ENCODE data around the gene MAN1C1.
A peak's percentile ranks its signal among the peaks of the same experiment; 100 is the strongest.

The MAN1C1 gene

DNA sequence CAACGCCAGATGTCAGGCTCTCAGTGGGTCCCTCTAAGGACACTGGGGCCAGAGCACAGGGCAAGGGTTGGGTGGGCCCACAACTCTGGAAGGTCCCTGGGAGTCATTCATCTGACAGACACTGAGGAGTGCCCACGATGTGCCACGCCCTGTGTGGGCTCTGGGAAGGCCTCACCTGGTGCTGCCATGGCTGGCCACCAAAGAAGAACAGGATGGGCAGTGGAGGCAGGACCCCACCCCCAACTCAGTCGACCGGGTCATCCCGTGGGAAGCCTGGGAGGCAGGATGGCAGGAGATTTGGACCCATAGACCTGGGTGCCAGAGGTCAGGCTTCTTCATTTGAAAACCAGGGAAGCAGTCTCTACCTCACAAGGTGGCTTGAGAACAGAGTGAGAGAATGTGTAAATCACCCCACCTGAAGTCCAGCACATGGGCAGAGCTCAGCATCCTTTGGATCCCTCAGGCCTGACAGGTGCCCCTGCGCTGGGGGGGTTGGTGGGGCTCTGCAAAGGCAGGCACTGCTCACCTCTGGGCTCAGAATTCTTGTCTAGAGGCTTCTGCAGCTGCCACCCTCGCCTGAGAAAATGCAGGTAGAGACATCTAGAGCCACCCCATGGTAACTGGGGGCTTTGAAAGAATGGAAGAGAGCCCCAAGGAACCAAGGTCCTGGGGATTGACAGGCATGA, 182.2 kb downstream of the MAN1C1 start:
- H3K4me3 ChIP-seq (ENCODE audit: low read length) = no peak overlapping the region
- H3K27ac ChIP-seq (ENCODE audit: low read length) = no peak overlapping the region
- H3K27me3 ChIP-seq (ENCODE audit: insufficient read depth, low read length) = peaks cover 11% of the 10 kb centered on the region

DNA sequence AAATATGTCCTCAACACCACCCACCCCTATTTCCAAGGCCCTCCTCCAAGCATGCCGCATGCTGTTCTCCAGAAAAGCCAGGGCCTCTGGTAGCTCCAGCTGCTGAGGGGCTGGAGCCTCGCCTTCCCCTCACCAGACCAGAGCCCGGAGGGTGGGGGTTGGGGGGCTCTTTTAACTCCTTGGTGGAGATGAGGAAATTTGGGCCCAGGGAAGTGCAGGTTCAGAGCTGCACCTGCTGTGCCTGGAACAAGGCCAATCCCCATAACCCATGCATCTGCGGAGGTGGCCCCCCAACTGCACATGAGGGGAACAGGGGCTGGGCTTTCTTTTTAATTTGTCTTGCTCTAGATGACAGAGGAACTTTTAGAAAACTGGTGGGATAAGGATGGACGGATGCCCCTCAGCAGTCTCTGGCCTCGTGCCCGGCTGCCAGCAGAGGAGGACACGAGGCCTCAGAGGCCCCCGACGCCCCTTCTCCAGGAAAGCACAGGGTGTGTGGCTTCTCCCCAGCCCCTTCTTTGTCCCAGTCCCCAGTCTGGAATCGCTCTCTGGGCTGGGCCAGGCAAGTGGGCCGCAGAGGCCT, 182.9 kb downstream of the MAN1C1 start:
- Histone ChIP-seq H3K36me3 (ENCODE audit: insufficient read depth, low read depth, low read length) (no peaks in the 10 kb centered on the region), H3K9me3 (ENCODE audit: insufficient read depth, low read depth, low read length) (no peaks in the 10 kb centered on the region), H3K27ac (ENCODE audit: low read length) (no peak overlapping the region), H3K9ac (ENCODE audit: low read depth, low read length) (peak overlapping the region; percentile 73; the same call in 1 of the 2 replicates), H3K4me1 (ENCODE audit: insufficient read depth, low read length) (no peaks in the 10 kb centered on the region), H3K4me3 (ENCODE audit: low read length) (peak overlapping the region; percentile 63; the same call in 1 of the 2 replicates), H3K27me3 (ENCODE audit: insufficient read depth, low read length) (peaks cover 11% of the 10 kb centered on the region)

More for the DNA sequence above, 182.2 kb downstream of the MAN1C1 start:
- Histone ChIP-seq H3K9me3 (ENCODE audit: insufficient read depth, low read depth, low read length) (no peaks in the 10 kb centered on the region), H3K4me1 (ENCODE audit: insufficient read depth, low read length) (no peaks in the 10 kb centered on the region), H3K9ac (ENCODE audit: low read depth, low read length) (no peak overlapping the region), H3K36me3 (ENCODE audit: insufficient read depth, low read depth, low read length) (no peaks in the 10 kb centered on the region)

GRCh38 chr1:25799935-25800702, 183.5 kb downstream of the MAN1C1 start, which contains the start of gene SELENON:
Gene SELENON (plus strand): TSS chr1:25800193. CDS start chr1:25800231, 38 bp downstream.
- Histone ChIP-seq H3K36me3 (ENCODE audit: insufficient read depth, low read depth, low read length) (peaks cover 2% of the 10 kb centered on the region), H3K4me3 (ENCODE audit: low read length) (peak within 1 kb of the TSS; percentile 85), H3K4me1 (ENCODE audit: insufficient read depth, low read length) (no peaks in the 10 kb centered on the region), H3K9ac (ENCODE audit: low read depth, low read length) (peak within 1 kb of the TSS; percentile 81), H3K27ac (ENCODE audit: low read length) (no peak within 1 kb of the TSS), H3K9me3 (ENCODE audit: insufficient read depth, low read depth, low read length) (no peaks in the 10 kb centered on the region), H3K27me3 (ENCODE audit: insufficient read depth, low read length) (peaks cover 11% of the 10 kb centered on the region)

- peak overlapping the region; percentile 81 for H3K9ac ChIP-seq (ENCODE audit: low read depth, low read length)
- H3K4me1 ChIP-seq (ENCODE audit: insufficient read depth, low read length) = no peaks in the 10 kb centered on the region
- H3K27ac ChIP-seq (ENCODE audit: low read length) = no peak overlapping the region
Measured at GRCh38 chr1:25800703-25801377, 184.2 kb downstream of the MAN1C1 start.

DNA sequence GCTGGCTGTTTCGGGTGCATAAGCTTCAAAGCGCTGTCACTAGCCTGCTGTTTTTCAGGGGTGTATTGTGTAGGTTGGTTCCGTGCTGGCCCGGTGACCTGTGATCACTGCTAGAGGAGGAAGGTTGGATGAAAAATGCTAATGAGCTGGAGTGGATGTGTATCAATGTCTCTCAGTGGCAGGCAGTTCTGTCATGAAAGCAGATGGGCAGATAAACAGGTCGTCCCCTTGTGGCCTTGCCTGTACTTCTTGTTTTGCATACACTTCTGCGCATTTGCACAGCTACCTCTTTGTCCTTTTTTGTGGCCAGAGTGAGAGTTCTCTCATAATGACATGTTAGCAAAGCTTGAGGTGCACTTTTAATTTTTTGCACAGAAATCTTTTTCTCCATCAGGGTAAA, 186.3 kb downstream of the MAN1C1 start:
- H3K4me1 ChIP-seq (ENCODE audit: insufficient read depth, low read length) = no peaks in the 10 kb centered on the region
- H3K4me3 ChIP-seq (ENCODE audit: low read length) = no peak overlapping the region
- H3K9me3 ChIP-seq (ENCODE audit: insufficient read depth, low read depth, low read length) = no peaks in the 10 kb centered on the region
- H3K36me3 ChIP-seq (ENCODE audit: insufficient read depth, low read depth, low read length) = peaks cover 24% of the 10 kb centered on the region
- H3K27me3 ChIP-seq (ENCODE audit: insufficient read depth, low read length) = peaks cover 11% of the 10 kb centered on the region
- H3K27ac ChIP-seq (ENCODE audit: low read length) = no peak overlapping the region
- H3K9ac ChIP-seq (ENCODE audit: low read depth, low read length) = no peak overlapping the region

More at GRCh38 chr1:25800703-25801377, 184.2 kb downstream of the MAN1C1 start:
- Histone ChIP-seq H3K27me3 (ENCODE audit: insufficient read depth, low read length) (peaks cover 11% of the 10 kb centered on the region), H3K4me3 (ENCODE audit: low read length) (peak overlapping the region; percentile 85), H3K9me3 (ENCODE audit: insufficient read depth, low read depth, low read length) (no peaks in the 10 kb centered on the region), H3K36me3 (ENCODE audit: insufficient read depth, low read depth, low read length) (peaks cover 9% of the 10 kb centered on the region)

DNA sequence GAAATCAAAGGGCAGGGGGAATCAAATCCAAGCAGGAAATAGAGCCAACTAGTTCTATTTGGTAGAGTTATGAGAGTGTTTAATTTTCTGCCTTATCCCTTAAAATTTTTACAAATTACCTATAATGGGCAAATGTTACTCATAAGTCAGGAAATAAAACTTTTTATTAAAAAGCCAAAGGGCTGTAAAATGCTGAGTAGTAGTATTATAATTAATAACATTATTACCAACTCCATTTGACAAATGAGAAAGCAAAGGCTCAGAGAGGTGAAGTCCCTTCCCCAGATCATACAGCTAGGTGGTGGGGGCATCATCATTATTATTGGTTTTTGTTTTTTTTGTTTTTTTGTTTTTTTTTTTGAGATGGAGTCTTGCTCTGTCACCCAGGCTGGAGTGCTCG, 186.8 kb downstream of the MAN1C1 start:
- Histone ChIP-seq H3K9me3 (ENCODE audit: insufficient read depth, low read depth, low read length) (no peaks in the 10 kb centered on the region), H3K27ac (ENCODE audit: low read length) (no peak overlapping the region), H3K36me3 (ENCODE audit: insufficient read depth, low read depth, low read length) (peaks cover 28% of the 10 kb centered on the region), H3K27me3 (ENCODE audit: insufficient read depth, low read length) (peaks cover 11% of the 10 kb centered on the region), H3K9ac (ENCODE audit: low read depth, low read length) (no peak overlapping the region), H3K4me3 (ENCODE audit: low read length) (no peak overlapping the region), H3K4me1 (ENCODE audit: insufficient read depth, low read length) (no peaks in the 10 kb centered on the region)

DNA sequence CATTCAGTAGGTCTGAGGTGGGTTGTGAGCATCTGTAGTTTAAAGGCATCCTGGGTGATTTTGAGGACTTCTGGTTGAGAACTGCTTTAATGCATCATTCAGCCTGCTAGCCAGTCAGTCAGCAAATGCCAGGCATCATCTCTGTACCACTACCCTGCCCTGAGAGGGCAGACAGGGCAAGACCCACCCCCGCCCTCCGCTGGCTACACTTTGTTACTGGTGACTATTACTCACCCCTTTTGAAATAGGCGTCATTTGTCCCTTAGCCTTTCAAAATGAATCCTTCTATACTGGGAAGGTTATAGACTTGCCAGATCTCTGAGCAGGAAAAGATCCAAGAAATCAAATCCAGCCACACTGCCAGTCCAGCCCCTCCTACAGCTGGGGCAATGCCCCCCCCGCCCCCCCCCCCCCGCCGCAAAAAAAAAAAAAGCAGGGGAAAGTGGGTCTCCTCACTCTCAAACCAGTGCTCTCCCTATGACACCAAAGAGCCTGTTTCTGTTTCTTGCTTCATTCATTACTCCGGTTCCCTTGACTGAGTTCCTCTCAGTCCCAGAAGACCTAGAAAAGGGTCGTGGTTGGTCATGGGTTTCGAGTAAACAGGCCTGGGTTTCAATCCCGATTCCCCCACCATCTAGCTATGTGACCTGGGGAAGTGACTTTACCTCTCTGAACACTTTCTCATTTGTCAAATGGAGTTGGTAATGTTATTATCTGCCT, 187.8 kb downstream of the MAN1C1 start:
- no peak overlapping the region for H3K27ac ChIP-seq (ENCODE audit: low read length)
- no peaks in the 10 kb centered on the region for H3K4me1 ChIP-seq (ENCODE audit: insufficient read depth, low read length)

GRCh38 chr1:25804964-25805862, 188.6 kb downstream of the MAN1C1 start:
- H3K27me3 ChIP-seq (ENCODE audit: insufficient read depth, low read length) = no peaks in the 10 kb centered on the region
- no peaks in the 10 kb centered on the region for H3K4me1 ChIP-seq (ENCODE audit: insufficient read depth, low read length)
- H3K27ac ChIP-seq (ENCODE audit: low read length) = no peak overlapping the region
- H3K36me3 ChIP-seq (ENCODE audit: insufficient read depth, low read depth, low read length) = peaks cover 39% of the 10 kb centered on the region
- H3K9ac ChIP-seq (ENCODE audit: low read depth, low read length) = no peak overlapping the region
- H3K9me3 ChIP-seq (ENCODE audit: insufficient read depth, low read depth, low read length) = no peaks in the 10 kb centered on the region
- no peak overlapping the region for H3K4me3 ChIP-seq (ENCODE audit: low read length)

More for the DNA sequence above, 187.8 kb downstream of the MAN1C1 start:
- Histone ChIP-seq H3K9ac (ENCODE audit: low read depth, low read length) (no peak overlapping the region), H3K4me3 (ENCODE audit: low read length) (no peak overlapping the region), H3K9me3 (ENCODE audit: insufficient read depth, low read depth, low read length) (no peaks in the 10 kb centered on the region), H3K27me3 (ENCODE audit: insufficient read depth, low read length) (peaks cover 3% of the 10 kb centered on the region; the same call in 1 of the 2 replicates), H3K36me3 (ENCODE audit: insufficient read depth, low read depth, low read length) (peaks cover 30% of the 10 kb centered on the region)

DNA sequence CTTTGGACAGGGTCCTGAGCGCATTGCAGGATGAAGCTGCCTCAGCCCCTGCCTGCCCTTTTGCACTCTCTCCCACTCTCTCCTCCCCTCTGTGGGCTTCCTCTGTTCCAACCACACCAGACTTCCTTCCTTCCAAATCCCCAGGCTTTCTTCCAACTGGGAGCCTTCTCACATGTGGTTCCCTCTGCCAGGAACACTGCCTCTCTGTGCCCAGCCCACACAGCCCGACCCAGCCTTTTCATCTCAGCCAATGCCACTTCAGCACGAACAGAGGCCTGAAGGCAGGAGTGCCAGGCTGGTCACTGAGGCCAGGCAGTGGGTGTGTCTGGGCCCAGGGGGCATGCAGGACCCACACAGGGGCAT, 189.3 kb downstream of the MAN1C1 start:
- peaks cover 42% of the 10 kb centered on the region for H3K36me3 ChIP-seq (ENCODE audit: insufficient read depth, low read depth, low read length)
- no peak overlapping the region for H3K27ac ChIP-seq (ENCODE audit: low read length)
- H3K9me3 ChIP-seq (ENCODE audit: insufficient read depth, low read depth, low read length) = no peaks in the 10 kb centered on the region
- no peaks in the 10 kb centered on the region for H3K4me1 ChIP-seq (ENCODE audit: insufficient read depth, low read length)
- no peak overlapping the region for H3K4me3 ChIP-seq (ENCODE audit: low read length)
- H3K27me3 ChIP-seq (ENCODE audit: insufficient read depth, low read length) = no peaks in the 10 kb centered on the region
- no peak overlapping the region for H3K9ac ChIP-seq (ENCODE audit: low read depth, low read length)

DNA sequence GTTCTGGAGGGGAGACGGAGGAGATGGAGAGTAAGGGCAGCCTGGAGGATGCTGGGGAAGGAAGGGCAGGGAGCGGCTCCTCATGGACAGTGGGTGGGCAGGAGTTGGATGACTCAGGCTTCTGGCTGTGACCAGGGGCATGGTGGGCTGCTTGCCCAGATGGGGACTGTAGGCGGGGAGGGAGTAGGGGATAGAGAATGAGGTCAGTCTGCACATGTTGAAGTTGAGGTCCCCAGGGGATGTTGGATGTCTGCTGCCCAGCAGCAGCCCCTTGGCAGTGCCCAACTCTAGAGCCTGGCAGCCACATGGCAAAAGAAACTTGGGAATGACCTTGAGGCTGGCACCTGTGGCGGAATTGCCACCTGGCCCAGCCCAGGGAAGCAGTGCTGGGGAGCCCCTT, 189.8 kb downstream of the MAN1C1 start:
- Histone ChIP-seq H3K27me3 (ENCODE audit: insufficient read depth, low read length) (no peaks in the 10 kb centered on the region), H3K36me3 (ENCODE audit: insufficient read depth, low read depth, low read length) (peaks cover 46% of the 10 kb centered on the region), H3K27ac (ENCODE audit: low read length) (no peak overlapping the region), H3K4me3 (ENCODE audit: low read length) (no peak overlapping the region), H3K9ac (ENCODE audit: low read depth, low read length) (no peak overlapping the region), H3K9me3 (ENCODE audit: insufficient read depth, low read depth, low read length) (no peaks in the 10 kb centered on the region), H3K4me1 (ENCODE audit: insufficient read depth, low read length) (no peaks in the 10 kb centered on the region)
